ENCODE results near the gene USP1. TPM values are rescaled to one million over a fixed set of nuclear protein-coding genes. Genes with fewer than 3 reads are reported as not detected.

USP1 gene, protein sequence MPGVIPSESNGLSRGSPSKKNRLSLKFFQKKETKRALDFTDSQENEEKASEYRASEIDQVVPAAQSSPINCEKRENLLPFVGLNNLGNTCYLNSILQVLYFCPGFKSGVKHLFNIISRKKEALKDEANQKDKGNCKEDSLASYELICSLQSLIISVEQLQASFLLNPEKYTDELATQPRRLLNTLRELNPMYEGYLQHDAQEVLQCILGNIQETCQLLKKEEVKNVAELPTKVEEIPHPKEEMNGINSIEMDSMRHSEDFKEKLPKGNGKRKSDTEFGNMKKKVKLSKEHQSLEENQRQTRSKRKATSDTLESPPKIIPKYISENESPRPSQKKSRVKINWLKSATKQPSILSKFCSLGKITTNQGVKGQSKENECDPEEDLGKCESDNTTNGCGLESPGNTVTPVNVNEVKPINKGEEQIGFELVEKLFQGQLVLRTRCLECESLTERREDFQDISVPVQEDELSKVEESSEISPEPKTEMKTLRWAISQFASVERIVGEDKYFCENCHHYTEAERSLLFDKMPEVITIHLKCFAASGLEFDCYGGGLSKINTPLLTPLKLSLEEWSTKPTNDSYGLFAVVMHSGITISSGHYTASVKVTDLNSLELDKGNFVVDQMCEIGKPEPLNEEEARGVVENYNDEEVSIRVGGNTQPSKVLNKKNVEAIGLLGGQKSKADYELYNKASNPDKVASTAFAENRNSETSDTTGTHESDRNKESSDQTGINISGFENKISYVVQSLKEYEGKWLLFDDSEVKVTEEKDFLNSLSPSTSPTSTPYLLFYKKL
- total RNA-seq = 100 to 1,000 TPM; 108 TPM

DNA sequence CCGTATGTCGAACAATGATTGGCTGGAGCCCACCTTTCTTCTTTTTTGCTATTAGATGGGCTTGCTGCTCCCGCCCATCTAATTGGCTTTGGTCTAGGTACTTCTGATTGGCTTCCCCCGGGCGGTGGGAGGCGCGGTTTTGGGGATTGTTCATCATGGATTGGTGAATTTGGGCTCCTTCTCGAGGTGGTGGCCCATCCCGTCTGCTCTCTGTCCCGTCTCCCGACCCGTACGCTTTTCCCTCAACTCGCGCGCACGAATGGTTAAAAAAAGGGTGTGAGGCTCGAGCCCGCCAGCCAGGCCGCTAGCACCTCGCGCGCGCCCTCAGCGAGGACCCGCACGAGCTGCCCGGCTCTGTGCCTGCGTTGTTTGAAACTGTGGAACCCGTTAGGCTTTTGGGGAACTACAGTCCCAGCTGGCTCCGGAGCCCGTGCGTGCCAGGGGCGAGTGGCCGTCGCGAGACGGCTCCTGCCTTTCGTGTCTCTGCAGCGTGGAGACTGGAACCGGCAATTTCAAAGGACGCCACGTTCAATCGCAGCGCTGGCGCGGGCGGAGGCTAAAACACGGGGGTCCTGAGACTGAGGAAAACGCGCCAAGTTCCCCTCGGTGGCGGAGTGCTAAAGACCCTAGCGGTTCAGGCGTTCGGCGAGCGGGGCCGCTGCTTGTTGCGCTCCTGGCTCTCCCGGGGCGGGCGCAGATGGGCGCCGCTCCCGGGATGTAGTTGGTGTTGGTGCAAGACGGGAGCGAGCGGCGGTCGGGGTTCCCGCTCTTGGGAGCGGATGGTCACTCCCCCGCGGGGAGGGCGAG lies at the start of gene USP1:
Gene USP1, plus strand, starts transcription at position 584 of the 807 bp plus-strand sequence. CDS start 2,819 bp downstream, outside the sequence.
- Mint-ChIP-seq H3K27me3 (no peaks in the 10 kb centered on the region), H3K27ac (peak within 1 kb of the TSS; percentile 98)

DNA sequence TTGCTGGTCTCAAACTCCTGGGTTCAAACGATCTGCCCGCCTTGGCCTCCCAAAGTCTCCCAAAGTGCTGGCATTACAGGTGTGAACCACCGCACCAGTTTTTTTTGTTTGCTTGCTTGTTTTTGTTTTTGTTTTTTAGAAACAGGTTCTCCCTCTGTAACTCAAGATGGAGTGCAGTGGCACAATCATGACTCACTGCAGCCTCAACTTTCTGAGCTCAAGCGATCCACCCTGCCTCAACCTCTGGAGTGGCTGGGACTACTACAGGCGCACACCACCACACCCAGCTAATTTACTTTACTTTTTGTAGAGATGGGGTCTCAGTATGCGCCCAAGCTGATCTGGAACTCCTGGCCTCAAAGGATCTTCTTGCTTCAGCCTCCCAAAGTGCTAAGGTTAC lies 47.3 kb upstream of the USP1 start:
- H3K9me3 Mint-ChIP-seq = no peaks in the 10 kb centered on the region
- H3K4me1 Mint-ChIP-seq = no peaks in the 10 kb centered on the region
- H3K27me3 Mint-ChIP-seq = peaks cover 9% of the 10 kb centered on the region
- no peak overlapping the region for H3K4me3 Mint-ChIP-seq
- DNase-seq = no peak
- no peaks in the 10 kb centered on the region for H3K36me3 Mint-ChIP-seq
- H3K27ac Mint-ChIP-seq = no peak overlapping the region

More for the DNA sequence above, at the start of gene USP1:
- Mint-ChIP-seq H3K4me1 (peaks cover 27% of the 10 kb centered on the region), H3K4me3 (peak within 1 kb of the TSS; percentile 88), H3K36me3 (peaks cover 33% of the 10 kb centered on the region), H3K9me3 (peaks cover 2% of the 10 kb centered on the region)
- peak; percentile 98 for DNase-seq

DNA sequence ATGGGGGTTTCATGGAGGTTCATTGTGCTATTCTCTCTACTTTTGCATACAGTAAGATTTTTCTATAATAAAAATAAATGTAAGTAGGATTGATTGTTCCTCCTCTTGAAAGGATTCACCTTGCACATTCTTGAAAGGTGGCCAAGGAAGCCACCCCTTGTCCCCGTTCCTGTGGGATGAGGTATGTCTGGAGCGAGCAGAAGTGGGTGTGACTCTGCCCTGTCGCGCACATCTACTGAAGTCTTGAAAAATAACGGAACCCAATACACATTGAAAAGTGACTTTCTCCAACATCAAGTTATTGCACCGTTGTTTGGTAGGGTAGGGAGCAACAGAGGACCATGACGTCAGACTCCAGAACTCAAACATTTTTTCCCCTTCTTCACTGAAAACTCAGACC lies 46.8 kb upstream of the USP1 start:
- Mint-ChIP-seq H3K27me3 (peaks cover 9% of the 10 kb centered on the region), H3K36me3 (no peaks in the 10 kb centered on the region), H3K4me1 (no peaks in the 10 kb centered on the region), H3K27ac (no peak overlapping the region), H3K4me3 (no peak overlapping the region), H3K9me3 (no peaks in the 10 kb centered on the region)
- no peak for DNase-seq

DNA sequence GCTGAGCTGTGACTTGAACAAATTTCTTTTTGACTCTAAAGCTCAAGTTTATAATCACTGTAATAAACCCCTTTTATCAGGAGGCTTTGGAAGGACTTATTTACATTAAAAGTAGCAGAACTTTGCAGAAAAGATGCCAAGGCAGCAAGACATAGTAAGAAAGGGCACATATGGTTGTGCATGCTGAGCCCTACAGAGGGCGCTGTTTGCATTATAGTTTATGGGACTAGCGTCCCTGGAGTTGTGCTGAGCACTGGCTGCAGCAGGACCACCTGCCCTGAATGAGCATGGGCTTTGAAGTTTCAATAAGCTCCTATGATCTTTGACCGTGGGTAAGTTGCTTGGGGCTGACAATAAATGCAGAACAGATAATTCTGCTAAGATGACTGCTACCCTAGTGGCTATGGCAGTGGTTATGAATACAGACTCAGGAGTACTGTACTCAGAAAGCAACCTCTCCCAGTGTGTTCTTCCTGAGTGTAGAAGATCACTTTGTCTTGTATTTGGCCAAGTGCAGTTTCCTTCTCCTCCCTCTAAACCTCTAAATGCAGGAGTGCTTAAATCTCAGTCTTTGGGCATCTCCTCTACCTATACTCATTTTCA lies 45.4 kb upstream of the USP1 start:
- H3K9me3 Mint-ChIP-seq = no peaks in the 10 kb centered on the region
- peak; percentile 4 for DNase-seq
- H3K27me3 Mint-ChIP-seq = peaks cover 9% of the 10 kb centered on the region
- no peaks in the 10 kb centered on the region for H3K36me3 Mint-ChIP-seq
- H3K4me3 Mint-ChIP-seq = no peak overlapping the region
- no peaks in the 10 kb centered on the region for H3K4me1 Mint-ChIP-seq
- no peak overlapping the region for H3K27ac Mint-ChIP-seq

DNA sequence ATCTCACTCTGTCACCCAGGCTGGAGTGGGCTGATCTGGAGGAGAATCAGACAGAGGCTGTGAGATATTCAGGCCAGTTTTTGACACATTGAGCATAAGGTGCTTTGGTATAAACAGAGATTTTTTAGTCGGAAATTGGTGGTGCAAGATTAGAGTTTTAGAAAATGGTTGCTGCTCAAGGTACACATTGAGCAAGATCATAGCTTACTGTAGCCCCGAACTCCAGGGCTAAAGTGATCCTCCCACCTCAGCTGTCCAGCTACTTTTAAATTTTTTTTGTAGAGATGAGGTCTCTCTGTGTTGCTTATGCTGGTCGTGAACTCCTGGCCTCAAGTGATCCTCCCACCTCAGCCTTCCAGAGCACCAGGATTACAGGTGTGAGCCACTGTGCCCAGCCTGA lies 43.9 kb upstream of the USP1 start:
- no peak for DNase-seq
- H3K9me3 Mint-ChIP-seq = no peaks in the 10 kb centered on the region
- no peaks in the 10 kb centered on the region for H3K36me3 Mint-ChIP-seq
- no peak overlapping the region for H3K27ac Mint-ChIP-seq
- no peaks in the 10 kb centered on the region for H3K4me1 Mint-ChIP-seq
- H3K27me3 Mint-ChIP-seq = peaks cover 6% of the 10 kb centered on the region
- H3K4me3 Mint-ChIP-seq = no peak overlapping the region

DNA sequence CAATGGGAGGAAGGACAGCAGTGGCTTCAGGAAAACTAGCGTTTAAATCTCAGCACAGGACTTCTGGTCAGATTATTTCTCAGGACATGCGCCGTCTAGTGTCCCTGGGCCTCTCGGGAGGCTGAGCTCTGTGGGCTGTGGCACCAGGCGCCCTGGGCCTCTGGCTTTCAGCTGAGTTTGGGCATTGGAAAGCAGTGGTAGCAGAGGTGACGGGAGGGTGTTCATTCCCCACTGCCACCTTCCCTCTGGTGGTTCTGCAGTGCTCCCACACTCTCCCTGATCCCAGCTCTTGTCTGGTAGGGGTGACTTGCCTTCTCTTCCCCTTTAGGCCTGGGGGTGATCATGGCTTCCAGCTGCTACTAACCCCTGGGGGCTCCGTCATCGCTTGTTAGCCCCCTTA lies 42.2 kb upstream of the USP1 start:
- peaks cover 3% of the 10 kb centered on the region for H3K27me3 Mint-ChIP-seq
- DNase-seq = no peak

DNA sequence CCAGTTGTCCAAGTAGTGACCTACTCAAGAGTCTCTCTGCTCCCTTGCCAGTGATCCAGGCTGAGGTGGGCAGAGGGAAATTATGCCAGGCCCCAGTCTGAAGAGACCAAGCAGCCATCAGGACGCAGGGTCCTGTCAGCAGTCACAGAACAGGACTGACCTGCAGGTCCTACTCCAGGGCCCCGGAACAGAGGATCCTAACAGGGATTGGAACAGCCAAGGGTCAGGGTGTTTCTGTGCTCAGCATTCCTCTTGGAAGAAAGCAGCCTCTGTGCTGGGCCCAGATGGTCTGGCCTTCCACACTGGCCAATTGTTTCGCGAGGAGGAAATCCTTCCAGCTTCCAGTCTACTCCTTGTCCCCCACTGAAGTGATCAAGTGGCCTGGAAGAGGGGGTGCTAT lies 41.6 kb upstream of the USP1 start:
- DNase-seq = no peak
- no peaks in the 10 kb centered on the region for H3K36me3 Mint-ChIP-seq
- no peaks in the 10 kb centered on the region for H3K9me3 Mint-ChIP-seq
- H3K27ac Mint-ChIP-seq = no peak overlapping the region
- H3K4me1 Mint-ChIP-seq = no peaks in the 10 kb centered on the region
- H3K27me3 Mint-ChIP-seq = no peaks in the 10 kb centered on the region
- H3K4me3 Mint-ChIP-seq = no peak overlapping the region

More for the DNA sequence above, 42.2 kb upstream of the USP1 start:
- Mint-ChIP-seq H3K4me1 (no peaks in the 10 kb centered on the region), H3K36me3 (no peaks in the 10 kb centered on the region), H3K9me3 (no peaks in the 10 kb centered on the region), H3K27ac (no peak overlapping the region), H3K4me3 (no peak overlapping the region)

DNA sequence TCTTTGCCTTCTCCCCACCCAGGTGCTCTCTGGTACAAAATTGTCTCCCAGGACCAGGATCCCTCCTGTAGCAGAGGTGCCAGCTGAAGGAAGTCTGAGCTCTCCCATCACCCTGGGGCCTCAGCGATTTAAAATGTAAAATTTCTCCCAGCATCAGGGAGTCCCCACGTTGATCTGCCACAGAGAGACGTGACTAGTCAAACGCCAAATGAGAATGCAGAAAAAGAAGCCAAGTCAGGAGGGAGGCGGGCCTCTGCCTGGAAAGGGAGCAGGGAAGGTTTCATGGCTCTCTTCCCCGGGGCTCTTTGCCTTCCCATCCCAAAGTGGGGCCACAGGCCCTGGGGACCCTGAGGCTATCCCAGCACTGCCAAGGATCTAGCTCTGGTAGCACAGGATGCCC lies 40.0 kb upstream of the USP1 start:
- H3K4me1 Mint-ChIP-seq = no peaks in the 10 kb centered on the region
- no peak overlapping the region for H3K27ac Mint-ChIP-seq
- H3K4me3 Mint-ChIP-seq = no peak overlapping the region
- DNase-seq = no peak
- no peaks in the 10 kb centered on the region for H3K36me3 Mint-ChIP-seq
- H3K9me3 Mint-ChIP-seq = no peaks in the 10 kb centered on the region
- H3K27me3 Mint-ChIP-seq = no peaks in the 10 kb centered on the region

DNA sequence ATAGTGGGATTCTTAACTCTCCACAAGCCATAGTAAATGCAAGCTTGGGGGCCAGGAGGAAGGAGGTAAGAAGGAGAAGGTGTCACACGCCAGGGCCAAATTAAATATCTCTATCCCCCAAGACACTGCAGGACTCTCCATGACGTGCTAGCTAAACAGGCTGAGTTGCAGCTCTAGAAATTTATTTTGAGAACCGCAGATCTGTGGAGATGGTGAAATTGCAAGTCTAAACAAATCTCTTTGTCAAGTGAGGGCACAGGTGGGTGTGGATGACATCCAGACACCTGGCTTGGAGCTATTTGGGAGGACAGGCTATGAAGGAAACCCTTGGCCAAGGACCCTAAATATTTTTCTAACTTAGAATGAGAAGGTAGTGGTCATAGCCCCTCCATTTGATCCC lies 39.5 kb upstream of the USP1 start:
- DNase-seq = no peak
- Mint-ChIP-seq H3K27me3 (no peaks in the 10 kb centered on the region), H3K27ac (no peak overlapping the region), H3K36me3 (no peaks in the 10 kb centered on the region), H3K9me3 (no peaks in the 10 kb centered on the region), H3K4me3 (no peak overlapping the region), H3K4me1 (no peaks in the 10 kb centered on the region)

DNA sequence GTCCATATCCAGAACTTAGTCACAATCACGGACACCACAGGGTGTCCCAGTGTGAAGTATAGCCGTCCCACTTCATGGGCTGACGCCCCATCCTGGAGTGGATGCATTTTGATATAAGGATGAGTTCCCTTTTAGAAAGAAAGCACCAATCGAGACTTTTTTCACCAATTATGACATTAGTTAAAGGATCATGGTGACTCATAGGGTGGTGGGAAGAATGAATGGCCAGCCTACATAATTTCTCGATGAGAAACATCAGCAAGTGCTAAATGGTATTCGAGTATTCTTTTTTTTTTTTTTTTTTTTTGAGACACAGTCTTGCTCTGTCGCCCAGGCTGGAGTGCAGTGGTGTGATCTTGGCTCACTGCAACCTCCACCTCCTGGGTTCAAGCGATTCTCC lies 38.5 kb upstream of the USP1 start:
- Mint-ChIP-seq H3K4me3 (no peak overlapping the region), H3K9me3 (no peaks in the 10 kb centered on the region), H3K27ac (no peak overlapping the region), H3K27me3 (no peaks in the 10 kb centered on the region), H3K36me3 (no peaks in the 10 kb centered on the region), H3K4me1 (no peaks in the 10 kb centered on the region)
- no peak for DNase-seq

DNA sequence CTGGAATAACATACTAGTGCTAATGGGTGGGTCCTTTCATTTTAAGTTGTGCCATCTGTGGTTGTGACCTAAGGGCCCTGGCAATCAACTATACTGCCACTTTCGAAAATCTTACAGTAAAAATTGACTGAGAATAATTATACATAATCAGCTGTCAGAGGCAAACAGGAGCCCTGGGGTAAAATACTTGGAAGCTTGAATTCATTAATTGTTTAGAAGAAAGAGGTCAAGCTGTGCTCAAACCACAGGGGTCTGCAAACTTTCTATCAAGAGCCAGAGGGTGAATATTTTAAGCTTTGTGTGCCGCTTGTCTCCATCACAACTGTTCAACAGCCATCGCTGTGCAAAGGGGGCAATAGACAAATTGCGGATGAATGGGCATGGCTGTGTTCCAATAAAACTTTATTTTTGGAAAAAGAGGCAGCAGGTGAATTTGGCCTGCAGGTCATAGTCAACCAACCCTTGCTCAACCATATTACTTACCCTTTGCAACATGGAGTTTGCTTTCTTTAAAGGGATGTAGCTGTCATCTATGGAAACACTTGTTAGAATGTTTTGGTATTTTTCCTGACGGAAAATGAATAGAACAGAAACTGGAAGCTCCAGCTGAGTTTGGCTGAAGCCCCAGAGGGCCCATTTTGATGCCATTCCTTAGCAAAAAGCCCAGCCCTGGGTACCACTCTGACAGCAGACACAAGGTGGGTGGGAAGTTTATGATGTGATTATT lies 35.7 kb upstream of the USP1 start:
- Mint-ChIP-seq H3K4me3 (no peak overlapping the region), H3K9me3 (no peaks in the 10 kb centered on the region), H3K36me3 (no peaks in the 10 kb centered on the region), H3K27ac (no peak overlapping the region), H3K4me1 (no peaks in the 10 kb centered on the region), H3K27me3 (no peaks in the 10 kb centered on the region)
- DNase-seq = no peak

DNA sequence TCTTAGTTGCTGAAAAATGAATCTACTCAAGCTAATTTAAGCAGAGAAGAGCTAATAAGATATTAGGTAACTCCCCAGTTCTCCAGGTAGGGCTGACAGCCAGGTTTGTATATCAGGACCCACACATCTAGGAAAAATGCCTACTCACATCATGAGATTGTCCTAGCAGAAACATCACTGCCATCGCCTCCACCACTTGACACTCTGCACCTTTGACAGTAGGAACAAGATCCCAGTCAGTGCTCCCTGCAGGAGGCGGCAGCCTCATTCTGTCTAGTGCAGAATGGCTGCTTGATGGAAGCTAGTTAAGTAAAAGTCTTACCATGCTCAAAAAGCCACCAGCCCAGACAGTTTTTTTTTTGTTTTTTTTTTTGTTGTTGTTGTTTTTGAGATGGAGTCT lies 31.6 kb upstream of the USP1 start:
- Mint-ChIP-seq H3K27me3 (no peaks in the 10 kb centered on the region), H3K9me3 (no peaks in the 10 kb centered on the region), H3K36me3 (no peaks in the 10 kb centered on the region), H3K27ac (no peak overlapping the region), H3K4me3 (no peak overlapping the region), H3K4me1 (no peaks in the 10 kb centered on the region)
- no peak for DNase-seq

DNA sequence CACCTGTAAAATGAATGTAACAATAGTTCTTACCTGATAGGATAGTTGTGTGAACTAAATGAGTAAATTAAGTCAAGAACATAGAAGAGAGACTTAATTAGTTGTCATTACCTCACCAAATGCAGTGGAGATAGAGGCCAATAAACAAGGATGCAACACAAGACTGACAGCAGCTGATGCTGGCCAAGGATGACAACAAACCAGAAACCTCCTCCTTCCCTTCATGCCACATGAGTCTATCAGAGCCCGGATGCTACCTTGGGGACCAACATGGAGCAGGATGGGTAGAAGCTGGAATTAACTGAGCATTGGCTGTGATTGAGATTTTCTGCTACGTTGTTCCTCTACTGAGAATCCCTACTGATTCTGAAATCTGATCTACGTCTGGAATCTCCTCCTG lies 30.3 kb upstream of the USP1 start:
- Mint-ChIP-seq H3K36me3 (no peaks in the 10 kb centered on the region), H3K4me1 (no peaks in the 10 kb centered on the region), H3K9me3 (no peaks in the 10 kb centered on the region), H3K27me3 (no peaks in the 10 kb centered on the region), H3K4me3 (no peak overlapping the region), H3K27ac (no peak overlapping the region)
- no peak for DNase-seq

DNA sequence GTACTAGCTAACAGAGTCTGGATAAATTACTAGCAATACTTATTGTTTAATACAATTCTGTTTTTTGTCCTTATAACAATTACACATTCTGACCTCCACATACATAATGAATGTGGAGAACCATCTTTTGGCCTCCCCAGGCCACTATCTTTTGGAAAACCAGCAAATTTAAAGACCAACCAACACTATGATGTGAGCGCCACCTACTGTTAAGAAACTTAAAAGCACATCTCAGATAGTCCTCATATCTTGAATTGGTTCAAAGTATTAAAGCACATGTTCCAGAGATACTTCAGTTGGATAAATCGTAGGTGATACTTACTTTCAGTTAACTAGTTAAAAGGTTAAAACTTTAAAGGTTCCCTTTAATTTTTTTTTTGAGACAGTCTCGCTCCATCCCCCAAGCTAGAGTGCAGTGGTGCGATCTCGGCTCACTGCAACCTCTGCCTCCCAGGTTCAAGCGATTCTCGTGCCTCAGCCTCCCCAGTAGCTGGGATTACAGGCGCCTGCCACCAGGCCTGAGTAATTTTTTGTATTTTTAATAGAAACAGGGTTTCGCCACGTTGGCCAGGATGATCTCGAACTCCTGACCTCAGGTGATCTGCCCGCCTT lies 29.3 kb upstream of the USP1 start:
- Mint-ChIP-seq H3K27ac (no peak overlapping the region), H3K36me3 (no peaks in the 10 kb centered on the region), H3K4me1 (no peaks in the 10 kb centered on the region), H3K27me3 (no peaks in the 10 kb centered on the region), H3K9me3 (no peaks in the 10 kb centered on the region), H3K4me3 (no peak overlapping the region)
- no peak for DNase-seq
